Astrocyte (in vitro differentiated cells and primary cell): Measurements from ENCODE around the gene SNRNP27. TPM values are rescaled to one million over a fixed set of nuclear protein-coding genes. Genes with fewer than 3 reads are reported as not detected.
"Not testable (repeated sequence)": the region's sequence is repeated elsewhere in the genome, so short reads cannot be mapped to it uniquely, and the experiment has no call there.

ENCODE experiments used
- DNase-seq: peaks from one replicate; pipeline ENCODE4 v3.0.0-alpha.2; 2010; ENCODE audit warnings: low read depth
- FAIRE-seq: peaks from 2 replicates; lab custom pipeline; 2011; peaks lifted over from hg19 to GRCh38; lab: Jason Lieb, UNC
- H2AFZ ChIP-seq: 2 replicates; pipeline ENCODE4 v1.6.0; 2012; ENCODE audit warnings: low read depth, low read length, inconsistent platforms
- H3K27ac ChIP-seq: 2 replicates; pipeline ENCODE4 v1.5.1; 2011; ENCODE audit warnings: low read depth, low read length, inconsistent platforms
- H3K27me3 ChIP-seq: 2 replicates; pipeline ENCODE4 v1.6.0; 2011; ENCODE audit warnings: low read length, inconsistent platforms; ENCODE audit not compliant: insufficient read depth
- H3K36me3 ChIP-seq: 2 replicates; pipeline ENCODE4 v1.5.1; 2011; ENCODE audit warnings: low read length, inconsistent platforms; ENCODE audit not compliant: insufficient read depth
- H3K4me1 ChIP-seq: 2 replicates; pipeline ENCODE4 v1.5.1; 2011; ENCODE audit warnings: low read length, inconsistent platforms; ENCODE audit not compliant: insufficient read depth
- H3K4me2 ChIP-seq: 2 replicates; pipeline ENCODE4 v1.6.0; 2012; ENCODE audit warnings: low read length, inconsistent platforms
- H3K4me3 ChIP-seq: 2 replicates; pipeline ENCODE4 v1.5.1; 2011; ENCODE audit warnings: low read depth, mild to moderate bottlenecking, low read length, inconsistent platforms; ENCODE audit not compliant: insufficient read depth
- H3K79me2 ChIP-seq: 2 replicates; pipeline ENCODE4 v1.6.0; 2012; ENCODE audit warnings: mild to moderate bottlenecking, low read length, inconsistent platforms; ENCODE audit not compliant: insufficient read depth
- H3K9ac ChIP-seq: 2 replicates; pipeline ENCODE4 v1.6.0; 2012; ENCODE audit warnings: mild to moderate bottlenecking, low read length, inconsistent platforms
- H3K9me3 ChIP-seq: 2 replicates; pipeline ENCODE4 v1.5.1; 2012; ENCODE audit warnings: low read depth, mild to moderate bottlenecking, low read length, inconsistent platforms; ENCODE audit not compliant: insufficient read depth
- H4K20me1 ChIP-seq: 2 replicates; pipeline ENCODE4 v1.6.0; 2012; ENCODE audit warnings: low read length, inconsistent platforms; ENCODE audit not compliant: insufficient read depth
- H3K27ac Mint-ChIP-seq: one replicate; pipeline ENCODE4 v1.8.0; 2021; ENCODE audit warnings: mild to moderate bottlenecking, mixed read lengths; ENCODE audit not compliant: unreplicated experiment
- H3K27me3 Mint-ChIP-seq: one replicate; pipeline ENCODE4 v1.8.0; 2021; ENCODE audit warnings: low read depth, mixed read lengths; ENCODE audit not compliant: unreplicated experiment
- H3K36me3 Mint-ChIP-seq: one replicate; pipeline ENCODE4 v1.8.0; 2021; ENCODE audit warnings: low read depth, mixed read lengths; ENCODE audit not compliant: unreplicated experiment
- H3K4me1 Mint-ChIP-seq: one replicate; pipeline ENCODE4 v1.8.0; 2021; ENCODE audit warnings: low read depth, mixed read lengths; ENCODE audit not compliant: unreplicated experiment
- H3K4me3 Mint-ChIP-seq: one replicate; pipeline ENCODE4 v1.8.0; 2021; ENCODE audit warnings: mild to moderate bottlenecking, moderate library complexity, mixed read lengths; ENCODE audit not compliant: unreplicated experiment
- H3K9me3 Mint-ChIP-seq: one replicate; pipeline ENCODE4 v1.8.0; 2021; ENCODE audit warnings: mild to moderate bottlenecking, mixed read lengths; ENCODE audit not compliant: unreplicated experiment
- EZH2 ChIP-seq: IDR thresholded peaks from 2 replicates; pipeline ENCODE4 v1.6.1; 2012; ENCODE audit warnings: mild to moderate bottlenecking, low read length, inconsistent platforms; ENCODE audit not compliant: insufficient read depth
- total RNA-seq: library from RNA; stranded (reverse); gene quantifications from 2 replicates; pipeline ENCODE4 v1.2.1, GENCODE V29; 2021
- TF ChIP-seq, protein P1 (sequence below): IDR thresholded peaks from 2 replicates; pipeline ENCODE4 v1.5.1; 2011; ENCODE audit warnings: low read depth, mild to moderate bottlenecking, inconsistent platforms, low read length, moderate library complexity; ENCODE audit not compliant: insufficient read depth

SNRNP27 gene
- total RNA-seq, 1 donor from 2014 or later, result 67.7 TPM

DNA sequence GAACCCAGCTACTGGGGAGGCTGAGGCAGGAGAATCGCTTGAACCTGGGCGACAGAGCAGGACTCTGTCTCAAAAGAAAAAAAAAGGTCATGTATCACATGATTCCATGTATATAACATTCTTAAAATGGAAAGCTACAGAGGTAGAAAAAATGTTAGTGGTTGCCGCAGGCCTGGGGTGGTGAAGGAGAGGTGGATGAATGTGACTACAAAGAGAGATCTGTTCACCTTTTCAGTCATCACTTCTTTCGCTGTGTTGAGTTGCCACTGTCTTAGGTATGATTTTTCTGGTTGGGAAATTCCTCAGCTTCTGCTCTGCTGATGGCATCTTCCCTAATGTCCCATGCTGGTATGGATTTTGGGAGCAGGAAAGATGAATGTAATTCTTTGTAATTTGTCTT, 5.3 kb upstream of the SNRNP27 start:
- H3K4me3 Mint-ChIP-seq, result no peak overlapping the region
- H3K36me3 Mint-ChIP-seq, result no peaks in the 10 kb centered on the region
- H3K4me1 Mint-ChIP-seq, result no peaks in the 10 kb centered on the region
- Histone ChIP-seq H3K27ac (no peak overlapping the region), H3K4me2 (no peak overlapping the region), H3K4me3 (no peak overlapping the region), H4K20me1 (no peaks in the 10 kb centered on the region), H3K79me2 (no peaks in the 10 kb centered on the region), H3K36me3 (no peaks in the 10 kb centered on the region), H3K9ac (no peak overlapping the region), H3K27me3 (no peaks in the 10 kb centered on the region), H3K4me1 (peaks cover 3% of the 10 kb centered on the region), H2AFZ (no peak overlapping the region), H3K9me3 (no peaks in the 10 kb centered on the region)
- H3K27ac Mint-ChIP-seq, result no peak overlapping the region
- TF ChIP-seq, protein P1, sequence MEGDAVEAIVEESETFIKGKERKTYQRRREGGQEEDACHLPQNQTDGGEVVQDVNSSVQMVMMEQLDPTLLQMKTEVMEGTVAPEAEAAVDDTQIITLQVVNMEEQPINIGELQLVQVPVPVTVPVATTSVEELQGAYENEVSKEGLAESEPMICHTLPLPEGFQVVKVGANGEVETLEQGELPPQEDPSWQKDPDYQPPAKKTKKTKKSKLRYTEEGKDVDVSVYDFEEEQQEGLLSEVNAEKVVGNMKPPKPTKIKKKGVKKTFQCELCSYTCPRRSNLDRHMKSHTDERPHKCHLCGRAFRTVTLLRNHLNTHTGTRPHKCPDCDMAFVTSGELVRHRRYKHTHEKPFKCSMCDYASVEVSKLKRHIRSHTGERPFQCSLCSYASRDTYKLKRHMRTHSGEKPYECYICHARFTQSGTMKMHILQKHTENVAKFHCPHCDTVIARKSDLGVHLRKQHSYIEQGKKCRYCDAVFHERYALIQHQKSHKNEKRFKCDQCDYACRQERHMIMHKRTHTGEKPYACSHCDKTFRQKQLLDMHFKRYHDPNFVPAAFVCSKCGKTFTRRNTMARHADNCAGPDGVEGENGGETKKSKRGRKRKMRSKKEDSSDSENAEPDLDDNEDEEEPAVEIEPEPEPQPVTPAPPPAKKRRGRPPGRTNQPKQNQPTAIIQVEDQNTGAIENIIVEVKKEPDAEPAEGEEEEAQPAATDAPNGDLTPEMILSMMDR, result no peak
- H3K27me3 Mint-ChIP-seq, result no peaks in the 10 kb centered on the region
- no peak for FAIRE-seq
- DNase-seq, result no peak
- peaks cover 9% of the 10 kb centered on the region for H3K9me3 Mint-ChIP-seq

DNA sequence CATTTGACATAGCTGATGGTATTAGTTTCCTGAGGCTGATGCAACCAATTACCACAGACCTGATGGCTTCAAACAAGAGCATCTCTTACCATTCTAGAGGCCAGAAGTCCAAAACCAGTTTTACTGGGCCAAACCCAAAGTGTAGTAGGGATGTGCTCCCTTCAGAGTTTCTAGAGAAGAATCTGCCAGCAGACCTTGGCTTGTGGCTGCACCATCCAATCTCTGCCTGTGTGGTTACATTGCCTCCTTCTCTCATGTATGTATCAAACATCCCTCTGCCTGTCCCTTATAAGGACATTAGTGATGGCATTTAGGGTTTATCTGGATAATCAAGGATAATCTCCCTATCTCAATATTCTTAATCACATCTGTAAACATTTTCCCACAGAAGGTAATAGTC, 4.5 kb upstream of the SNRNP27 start:
- TF ChIP-seq EZH2, result no peak
- TF ChIP-seq, protein P1, result no peak
- no peak overlapping the region for H3K27ac Mint-ChIP-seq
- H3K27me3 Mint-ChIP-seq, result no peaks in the 10 kb centered on the region
- Histone ChIP-seq H3K36me3 (no peaks in the 10 kb centered on the region), H3K4me3 (no peak overlapping the region), H3K9ac (no peak overlapping the region), H3K4me1 (peaks cover 3% of the 10 kb centered on the region), H3K27me3 (no peaks in the 10 kb centered on the region), H4K20me1 (no peaks in the 10 kb centered on the region), H3K27ac (no peak overlapping the region), H2AFZ (no peak overlapping the region), H3K79me2 (peaks cover 5% of the 10 kb centered on the region), H3K9me3 (no peaks in the 10 kb centered on the region), H3K4me2 (no peak overlapping the region)
- no peaks in the 10 kb centered on the region for H3K4me1 Mint-ChIP-seq
- no peak for FAIRE-seq
- H3K4me3 Mint-ChIP-seq, result no peak overlapping the region
- DNase-seq, result no peak
- no peaks in the 10 kb centered on the region for H3K36me3 Mint-ChIP-seq
- H3K9me3 Mint-ChIP-seq, result peaks cover 9% of the 10 kb centered on the region

DNA sequence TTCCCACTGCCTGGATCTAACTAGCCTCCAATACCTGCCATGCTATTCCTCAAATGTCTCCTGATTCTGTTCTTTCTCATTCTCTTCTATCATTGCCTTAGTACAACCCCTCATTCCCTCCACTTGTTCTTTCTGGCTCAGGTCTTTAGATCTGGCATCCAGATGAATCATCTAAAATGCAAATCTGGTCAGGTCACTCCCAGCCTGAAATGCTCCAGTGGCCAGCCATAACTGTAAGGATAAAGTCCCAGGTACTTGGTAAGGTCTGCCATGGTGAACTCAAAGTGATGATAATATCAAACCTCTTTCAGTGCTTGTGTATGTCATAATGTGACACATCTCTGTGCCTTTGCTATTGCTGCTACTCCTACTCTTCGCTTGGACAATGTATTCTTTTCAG, 2.9 kb upstream of the SNRNP27 start:
- FAIRE-seq, result no peak
- no peak overlapping the region for H2AFZ ChIP-seq
- no peaks in the 10 kb centered on the region for H3K27me3 Mint-ChIP-seq

DNA sequence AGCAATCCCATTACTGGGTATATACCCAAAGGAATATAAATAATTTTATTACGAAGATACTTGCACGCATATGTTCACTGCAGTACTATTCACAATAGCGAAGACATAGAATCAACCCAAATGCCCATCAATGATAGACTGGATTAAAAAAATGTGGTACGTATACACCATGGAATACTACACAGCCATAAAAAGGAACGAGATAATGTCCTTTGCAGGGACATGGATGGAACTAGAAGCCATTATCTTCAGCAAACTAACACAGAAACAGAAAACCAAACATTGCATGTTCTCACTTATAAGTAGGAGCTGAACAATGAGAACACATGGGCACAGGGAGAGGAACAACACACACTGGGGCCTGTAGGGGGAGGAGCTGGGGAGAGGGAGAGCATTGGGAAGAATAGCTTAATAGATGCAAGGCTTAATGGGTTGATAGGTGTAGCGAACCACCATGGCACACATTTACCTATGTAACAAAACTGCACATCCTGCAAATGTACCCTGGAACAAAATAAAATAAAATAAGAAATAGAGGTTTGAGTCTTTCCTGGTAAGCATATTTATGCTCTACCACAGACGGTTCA, 825 bp upstream of the SNRNP27 start:
- H3K27me3 ChIP-seq, H3K9me3 Mint-ChIP-seq, H3K4me1 Mint-ChIP-seq, H3K9ac ChIP-seq, H3K27me3 Mint-ChIP-seq, DNase-seq, H3K9me3 ChIP-seq, FAIRE-seq, H3K4me3 ChIP-seq, H3K27ac ChIP-seq, H3K36me3 Mint-ChIP-seq, H3K4me1 ChIP-seq, H4K20me1 ChIP-seq: not testable (repeated sequence)
- peak overlapping the region; percentile 99 for H3K27ac Mint-ChIP-seq
- peaks cover 16% of the 10 kb centered on the region for H3K36me3 ChIP-seq
- peak overlapping the region; percentile 86 for H3K4me2 ChIP-seq
- peak overlapping the region; percentile 100 for H3K4me3 Mint-ChIP-seq
- H2AFZ ChIP-seq, result peak overlapping the region; percentile 87
- H3K79me2 ChIP-seq, result peaks cover 24% of the 10 kb centered on the region

More for the DNA sequence above, 2.9 kb upstream of the SNRNP27 start:
- H3K4me1 ChIP-seq, result peaks cover 7% of the 10 kb centered on the region
- TF ChIP-seq, protein P1, result no peak
- no peak for TF ChIP-seq EZH2
- no peak overlapping the region for H3K4me3 ChIP-seq
- no peak overlapping the region for H3K27ac ChIP-seq
- no peaks in the 10 kb centered on the region for H3K9me3 ChIP-seq
- Mint-ChIP-seq H3K4me3 (no peak overlapping the region), H3K4me1 (peaks cover 5% of the 10 kb centered on the region), H3K36me3 (no peaks in the 10 kb centered on the region), H3K27ac (no peak overlapping the region), H3K9me3 (peaks cover 9% of the 10 kb centered on the region)
- H3K36me3 ChIP-seq, result no peaks in the 10 kb centered on the region
- DNase-seq, result no peak
- no peak overlapping the region for H3K4me2 ChIP-seq
- H3K9ac ChIP-seq, result no peak overlapping the region
- H3K79me2 ChIP-seq, result peaks cover 21% of the 10 kb centered on the region
- no peaks in the 10 kb centered on the region for H3K27me3 ChIP-seq
- H4K20me1 ChIP-seq, result no peaks in the 10 kb centered on the region
